Chondrocyte (in vitro differentiated cells): Measurements from ENCODE around the gene ZNF23. TPM values are rescaled to one million over a fixed set of nuclear protein-coding genes. Genes with fewer than 3 reads are reported as not detected.

Experiments
- DNase-seq: peaks from one replicate; pipeline ENCODE4 v3.0.0; 2021; ENCODE audit warnings: mixed read lengths, low spot score
- H3K27ac Mint-ChIP-seq: one replicate; pipeline ENCODE4 v1.8.0; 2021; ENCODE audit warnings: mild to moderate bottlenecking, moderate library complexity, mixed read lengths; ENCODE audit not compliant: unreplicated experiment
- H3K27me3 Mint-ChIP-seq: 2 replicates; pipeline ENCODE4 v1.8.0; 2021; ENCODE audit warnings: low read depth, mixed read lengths
- H3K36me3 Mint-ChIP-seq: 2 replicates; pipeline ENCODE4 v1.8.0; 2021; ENCODE audit warnings: low read depth, mixed read lengths
- H3K4me1 Mint-ChIP-seq: 2 replicates; pipeline ENCODE4 v1.8.0; 2021; ENCODE audit warnings: low read depth, mild to moderate bottlenecking, mixed read lengths
- H3K4me3 Mint-ChIP-seq: one replicate; pipeline ENCODE4 v1.8.0; 2021; ENCODE audit warnings: mild to moderate bottlenecking, moderate library complexity, mixed read lengths; ENCODE audit not compliant: unreplicated experiment
- H3K9me3 Mint-ChIP-seq: 2 replicates; pipeline ENCODE4 v1.8.0; 2021; ENCODE audit warnings: low read depth, mixed read lengths
- CTCF ChIP-seq: fragments of 200-600 bp; sonication (generic); IDR thresholded peaks from 2 replicates; pipeline ENCODE4 v1.5.0; 2021; ENCODE audit warnings: antibody characterized with exemption, mild to moderate bottlenecking, moderate library complexity
- total RNA-seq: library from RNA; stranded (reverse); gene quantifications from 3 replicates; pipeline ENCODE4 v1.2.1, GENCODE V29; 2021

ZNF23 gene
- total RNA-seq, 1 donor from 2014 or later, result 10.4 TPM

- H3K36me3 Mint-ChIP-seq, result peaks cover 60% of the 10 kb centered on the region
- no peak for TF ChIP-seq CTCF
- H3K4me1 Mint-ChIP-seq, result no peaks in the 10 kb centered on the region
- H3K4me3 Mint-ChIP-seq, result no peak overlapping the region
- no peak for DNase-seq
- no peak overlapping the region for H3K27ac Mint-ChIP-seq
- no peaks in the 10 kb centered on the region for H3K27me3 Mint-ChIP-seq
- H3K9me3 Mint-ChIP-seq, result peaks cover 78% of the 10 kb centered on the region
Measured at GRCh38 chr16:71448274-71448866, 13.7 kb downstream of the ZNF23 start.

GRCh38 chr16:71443714-71444113 is 18.3 kb downstream of the ZNF23 start:
- no peak overlapping the region for H3K4me3 Mint-ChIP-seq
- peaks cover 42% of the 10 kb centered on the region for H3K9me3 Mint-ChIP-seq
- H3K36me3 Mint-ChIP-seq, result peaks cover 14% of the 10 kb centered on the region
- H3K27ac Mint-ChIP-seq, result no peak overlapping the region
- no peak for DNase-seq
- H3K4me1 Mint-ChIP-seq, result no peaks in the 10 kb centered on the region
- TF ChIP-seq CTCF, result no peak
- no peaks in the 10 kb centered on the region for H3K27me3 Mint-ChIP-seq

- peaks cover 1% of the 10 kb centered on the region for H3K36me3 Mint-ChIP-seq
- no peak within 1 kb of the TSS for H3K27ac Mint-ChIP-seq
- H3K4me1 Mint-ChIP-seq, result no peaks in the 10 kb centered on the region
- DNase-seq, result no peak
- no peak within 1 kb of the TSS for H3K4me3 Mint-ChIP-seq
- H3K27me3 Mint-ChIP-seq, result peaks cover 3% of the 10 kb centered on the region
- no peak for TF ChIP-seq CTCF
- H3K9me3 Mint-ChIP-seq, result peaks cover 26% of the 10 kb centered on the region
Measured at GRCh38 chr16:71442051-71442440, 20.0 kb downstream of the ZNF23 start, which contains the start of gene TLE7. TLE7 (minus strand) TSS chr16:71442054; CDS start chr16:71433324, 8,730 bp downstream.

- Mint-ChIP-seq H3K27me3 (peaks cover 3% of the 10 kb centered on the region), H3K4me3 (no peak overlapping the region), H3K27ac (no peak overlapping the region), H3K36me3 (peaks cover 1% of the 10 kb centered on the region), H3K9me3 (peaks cover 26% of the 10 kb centered on the region), H3K4me1 (no peaks in the 10 kb centered on the region)
- DNase-seq, result no peak
- TF ChIP-seq CTCF, result no peak
Measured at GRCh38 chr16:71441348-71442050, 20.5 kb downstream of the ZNF23 start.

GRCh38 chr16:71440669-71441347 is 21.2 kb downstream of the ZNF23 start:
- peaks cover 3% of the 10 kb centered on the region for H3K27me3 Mint-ChIP-seq
- DNase-seq, result no peak
- no peak overlapping the region for H3K4me3 Mint-ChIP-seq
- no peak overlapping the region for H3K27ac Mint-ChIP-seq
- no peaks in the 10 kb centered on the region for H3K4me1 Mint-ChIP-seq
- peaks cover under 1% of the 10 kb centered on the region for H3K36me3 Mint-ChIP-seq
- H3K9me3 Mint-ChIP-seq, result peaks cover 24% of the 10 kb centered on the region
- TF ChIP-seq CTCF, result peak; percentile 40
